Activated CD4-positive, alpha-beta T cell treated with anti-CD3 and anti-CD28 coated beads, Interleukin-2, amount 50 U/mL, for 1 hour (primary cell): ENCODE results near the gene FAM162A.
A peak's percentile ranks its signal among the peaks of the same experiment; 100 is the strongest.
"Not testable (repeated sequence)": the region's sequence is repeated elsewhere in the genome, so short reads cannot be mapped to it uniquely, and the experiment has no call there.

Experiments used
- DNase-seq: peaks from one replicate; pipeline ENCODE4 v3.0.0-alpha.2; 2020

FAM162A gene

GRCh38 chr3:122383771-122384697 is at the start of gene FAM162A:
Gene FAM162A (plus strand): TSS chr3:122384182. CDS start chr3:122384266, 84 bp downstream.
- peak; percentile 93 for DNase-seq

GRCh38 chr3:122342803-122343202 is 41.2 kb upstream of the FAM162A start:
- DNase-seq = no peak

- DNase-seq = no peak
Observed at GRCh38 chr3:122343654-122344053, 40.3 kb upstream of the FAM162A start.

GRCh38 chr3:122349171-122349570 is 34.8 kb upstream of the FAM162A start:
- no peak for DNase-seq

- DNase-seq = no peak
Observed at GRCh38 chr3:122350814-122351418, 33.1 kb upstream of the FAM162A start.

- DNase-seq = no peak
Observed at GRCh38 chr3:122351612-122352011, 32.4 kb upstream of the FAM162A start.

GRCh38 chr3:122353215-122353614 is 30.8 kb upstream of the FAM162A start:
- no peak for DNase-seq

- no peak for DNase-seq
Observed at GRCh38 chr3:122353893-122354401, 30.0 kb upstream of the FAM162A start.

- no peak for DNase-seq
Observed at GRCh38 chr3:122355612-122356011, 28.4 kb upstream of the FAM162A start.

- peak; percentile 18 for DNase-seq
Observed at GRCh38 chr3:122356402-122356801, 27.6 kb upstream of the FAM162A start.

- DNase-seq = no peak
Observed at GRCh38 chr3:122357828-122358702, 25.9 kb upstream of the FAM162A start.

GRCh38 chr3:122358703-122359032 is 25.3 kb upstream of the FAM162A start:
- DNase-seq = no peak

- DNase-seq = no peak
Observed at GRCh38 chr3:122362026-122362425, 22.0 kb upstream of the FAM162A start.

- no peak for DNase-seq
Observed at GRCh38 chr3:122364490-122364889, 19.5 kb upstream of the FAM162A start.

GRCh38 chr3:122365073-122365472 is 18.9 kb upstream of the FAM162A start:
- no peak for DNase-seq

- not testable (repeated sequence) for DNase-seq
Observed at GRCh38 chr3:122365582-122366378, 18.2 kb upstream of the FAM162A start.

- no peak for DNase-seq
Observed at GRCh38 chr3:122366379-122366749, 17.6 kb upstream of the FAM162A start.

GRCh38 chr3:122374034-122374433 is 9.9 kb upstream of the FAM162A start:
- DNase-seq = no peak

GRCh38 chr3:122377975-122378374 is 6.0 kb upstream of the FAM162A start:
- no peak for DNase-seq

- DNase-seq = peak; percentile 82
Observed at GRCh38 chr3:122382888-122383666, 905 bp upstream of the FAM162A start, which contains the start of gene MIX23. Gene MIX23 (minus strand): TSS chr3:122383231. CDS start chr3:122383224, 7 bp downstream.

- DNase-seq = no peak
Observed at GRCh38 chr3:122387709-122388108, 3.7 kb downstream of the FAM162A start.
